Ascending aorta (tissue), 2 donors: Measurements from ENCODE around the gene ERG28. TPM values are rescaled to one million over a fixed set of nuclear protein-coding genes. Genes with fewer than 3 reads are reported as not detected.

ENCODE experiments used
- DNase-seq, 2 donors: peaks; one replicate each; pipeline ENCODE4 v3.0.0-alpha.2; 2019; ENCODE audit warnings: low spot score in 2 of 2
- H3K27ac ChIP-seq, 2 donors: fragments of 200-600 bp; sonication (generic); one replicate each; pipeline ENCODE4 v1.5.1; 2016 to 2017; ENCODE audit warnings: mild to moderate bottlenecking in 1 of 2
- H3K27me3 ChIP-seq: fragments of 200-600 bp; sonication (generic); one replicate; pipeline ENCODE4 v1.5.1; 2017
- H3K36me3 ChIP-seq, 2 donors: fragments of 200-600 bp; sonication (generic); one replicate each; pipeline ENCODE4 v1.5.1; 2016
- H3K4me1 ChIP-seq, 2 donors: fragments of 200-600 bp; sonication (generic); one replicate each; pipeline ENCODE4 v1.5.1; 2016 to 2017; ENCODE audit warnings: mild to moderate bottlenecking in 1 of 2
- H3K4me3 ChIP-seq, 2 donors: fragments of 200-600 bp; sonication (generic); one replicate each; pipeline ENCODE4 v1.5.1; 2016 to 2017; ENCODE audit warnings: mild to moderate bottlenecking in 1 of 2
- H3K9me3 ChIP-seq, 2 donors: fragments of 200-600 bp; sonication (generic); one replicate each; pipeline ENCODE4 v1.5.1; 2016
- CTCF ChIP-seq, 3 experiments: fragments of 200-600 bp in 2 of 3; fragments of 450-650 bp in 1 of 3; sonication (generic) in 2 of 3; IDR thresholded peaks; one replicate each; pipeline ENCODE4 v1.5.1; 2016 to 2019; ENCODE audit warnings: antibody characterized with exemption in 3 of 3, mild to moderate bottlenecking in 1 of 3, moderate library complexity in 1 of 3
- intact Hi-C: fragments of 100-400 bp; cut with DNase I; formaldehyde crosslinking; loops from one replicate; pipeline ENCODE4 v1.15.1; 2023
- total RNA-seq: library from RNA; depleted of rRNA; stranded (reverse); fragments of >200 nt; gene quantifications from one replicate; pipeline ENCODE4 v1.1.0, GENCODE V29; 2016

The ERG28 gene
- total RNA-seq, 1 donor from 2014 or later, result 2.3 TPM

- Histone ChIP-seq H3K9me3 (no peaks in the 10 kb centered on the region), H3K4me1 (peaks cover 0 to 6% of the 10 kb centered on the region in 2 donors), H3K4me3 (no peak overlapping the region), H3K36me3 (peaks cover 24% of the 10 kb centered on the region in 2 donors), H3K27ac (no peak overlapping the region), H3K27me3 (no peaks in the 10 kb centered on the region)
- intact Hi-C loops, result no loop called here
- TF ChIP-seq CTCF (IDR thresholded peaks at IDR 0.05), result no peak
- DNase-seq, result no peak
These were observed 13.9 kb downstream of the ERG28 start for GRCh38 chr14:75646762-75647161.

- Histone ChIP-seq H3K4me3 (no peak overlapping the region), H3K4me1 (peaks cover 0 to 6% of the 10 kb centered on the region in 2 donors), H3K27ac (no peak overlapping the region), H3K27me3 (no peaks in the 10 kb centered on the region), H3K36me3 (peaks cover 7 to 8% of the 10 kb centered on the region in 2 donors), H3K9me3 (no peaks in the 10 kb centered on the region)
- no peak for DNase-seq
- intact Hi-C loops, result no loop called here
- TF ChIP-seq CTCF (IDR thresholded peaks at IDR 0.05), result no peak
These were observed 15.6 kb downstream of the ERG28 start for GRCh38 chr14:75645056-75645455.

GRCh38 chr14:75643985-75644384 is 16.7 kb downstream of the ERG28 start:
- Histone ChIP-seq H3K36me3 (no peaks in the 10 kb centered on the region), H3K4me3 (no peak overlapping the region), H3K27ac (no peak overlapping the region), H3K4me1 (peaks cover 0 to 6% of the 10 kb centered on the region in 2 donors), H3K27me3 (no peaks in the 10 kb centered on the region), H3K9me3 (no peaks in the 10 kb centered on the region)
- TF ChIP-seq CTCF (IDR thresholded peaks at IDR 0.05), result no peak
- DNase-seq, result no peak
- intact Hi-C loops, result no loop called here

GRCh38 chr14:75640876-75641275 is 19.8 kb downstream of the ERG28 start:
- intact Hi-C loops, result no loop called here
- no peak overlapping the region for H3K4me3 ChIP-seq
- H3K36me3 ChIP-seq, result no peaks in the 10 kb centered on the region
- DNase-seq, result no peak
- no peaks in the 10 kb centered on the region for H3K27me3 ChIP-seq
- no peak overlapping the region for H3K27ac ChIP-seq
- no peak for TF ChIP-seq CTCF (IDR thresholded peaks at IDR 0.05)
- no peaks in the 10 kb centered on the region for H3K9me3 ChIP-seq
- no peaks in the 10 kb centered on the region for H3K4me1 ChIP-seq

- no peak for DNase-seq
- no peaks in the 10 kb centered on the region for H3K27me3 ChIP-seq
- no peaks in the 10 kb centered on the region for H3K4me1 ChIP-seq
- no peaks in the 10 kb centered on the region for H3K9me3 ChIP-seq
- H3K4me3 ChIP-seq, result no peak overlapping the region
- no peaks in the 10 kb centered on the region for H3K36me3 ChIP-seq
- H3K27ac ChIP-seq, result no peak overlapping the region
- no peak for TF ChIP-seq CTCF (IDR thresholded peaks at IDR 0.05)
- intact Hi-C loops, result no loop called here
These were observed 24.5 kb downstream of the ERG28 start for GRCh38 chr14:75636100-75636692.

- no peak for TF ChIP-seq CTCF (IDR thresholded peaks at IDR 0.05)
- Histone ChIP-seq H3K4me1 (no peaks in the 10 kb centered on the region), H3K27ac (no peak overlapping the region), H3K9me3 (no peaks in the 10 kb centered on the region), H3K27me3 (no peaks in the 10 kb centered on the region), H3K36me3 (no peaks in the 10 kb centered on the region), H3K4me3 (no peak overlapping the region)
- intact Hi-C loops, result no loop called here
- DNase-seq, result no peak
These were observed 25.8 kb downstream of the ERG28 start for GRCh38 chr14:75634848-75635247.
